ENCODE results near the gene AHNAK.
"Not testable (repeated sequence)": the region's sequence is repeated elsewhere in the genome, so short reads cannot be mapped to it uniquely, and the experiment has no call there.

Gene AHNAK

DNA sequence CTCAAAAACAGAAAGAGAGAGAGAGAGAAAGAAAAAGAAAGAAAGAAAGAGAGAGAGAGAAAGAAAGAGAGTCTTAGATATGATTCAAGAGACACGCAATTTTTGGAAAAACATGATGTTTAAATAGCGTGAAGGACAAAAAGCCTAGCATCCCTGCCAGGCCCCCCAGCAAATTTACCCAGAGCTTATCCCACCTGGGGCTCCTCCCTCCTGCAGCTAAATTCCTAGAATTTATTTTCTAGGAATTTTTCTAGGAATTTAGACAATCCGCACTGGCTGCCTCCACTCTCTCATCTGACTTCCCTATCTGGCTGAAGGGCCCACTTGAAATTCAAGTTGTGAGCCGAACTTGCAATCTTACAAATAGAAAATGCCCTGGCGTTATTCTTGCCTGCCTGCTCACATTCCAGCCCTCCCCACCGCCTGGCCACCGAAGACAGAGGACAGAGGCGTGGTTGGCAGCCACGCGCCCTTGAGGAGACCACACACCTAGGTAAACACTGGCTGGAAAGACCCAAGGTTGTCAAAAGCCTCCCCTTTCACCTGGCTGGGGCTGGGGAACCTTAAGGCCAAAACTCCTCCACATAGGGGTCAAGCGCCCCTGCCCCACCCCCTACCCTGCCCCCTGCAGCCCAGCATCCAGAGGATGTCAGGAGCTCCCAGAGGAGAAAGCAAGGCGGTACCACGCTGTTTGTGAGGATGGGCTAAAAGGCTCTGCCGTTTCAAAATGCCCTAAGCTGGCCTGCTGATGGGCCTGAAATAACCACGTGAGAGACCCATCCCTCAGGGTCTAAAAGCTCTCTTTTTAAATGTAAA, 42.2 kb downstream of the AHNAK start:
- TF ChIP-seq, protein P1, sequence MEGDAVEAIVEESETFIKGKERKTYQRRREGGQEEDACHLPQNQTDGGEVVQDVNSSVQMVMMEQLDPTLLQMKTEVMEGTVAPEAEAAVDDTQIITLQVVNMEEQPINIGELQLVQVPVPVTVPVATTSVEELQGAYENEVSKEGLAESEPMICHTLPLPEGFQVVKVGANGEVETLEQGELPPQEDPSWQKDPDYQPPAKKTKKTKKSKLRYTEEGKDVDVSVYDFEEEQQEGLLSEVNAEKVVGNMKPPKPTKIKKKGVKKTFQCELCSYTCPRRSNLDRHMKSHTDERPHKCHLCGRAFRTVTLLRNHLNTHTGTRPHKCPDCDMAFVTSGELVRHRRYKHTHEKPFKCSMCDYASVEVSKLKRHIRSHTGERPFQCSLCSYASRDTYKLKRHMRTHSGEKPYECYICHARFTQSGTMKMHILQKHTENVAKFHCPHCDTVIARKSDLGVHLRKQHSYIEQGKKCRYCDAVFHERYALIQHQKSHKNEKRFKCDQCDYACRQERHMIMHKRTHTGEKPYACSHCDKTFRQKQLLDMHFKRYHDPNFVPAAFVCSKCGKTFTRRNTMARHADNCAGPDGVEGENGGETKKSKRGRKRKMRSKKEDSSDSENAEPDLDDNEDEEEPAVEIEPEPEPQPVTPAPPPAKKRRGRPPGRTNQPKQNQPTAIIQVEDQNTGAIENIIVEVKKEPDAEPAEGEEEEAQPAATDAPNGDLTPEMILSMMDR (conservative IDR thresholded peaks at IDR 0.05) = no peak
- H3K27ac ChIP-seq = no peak overlapping the region

DNA sequence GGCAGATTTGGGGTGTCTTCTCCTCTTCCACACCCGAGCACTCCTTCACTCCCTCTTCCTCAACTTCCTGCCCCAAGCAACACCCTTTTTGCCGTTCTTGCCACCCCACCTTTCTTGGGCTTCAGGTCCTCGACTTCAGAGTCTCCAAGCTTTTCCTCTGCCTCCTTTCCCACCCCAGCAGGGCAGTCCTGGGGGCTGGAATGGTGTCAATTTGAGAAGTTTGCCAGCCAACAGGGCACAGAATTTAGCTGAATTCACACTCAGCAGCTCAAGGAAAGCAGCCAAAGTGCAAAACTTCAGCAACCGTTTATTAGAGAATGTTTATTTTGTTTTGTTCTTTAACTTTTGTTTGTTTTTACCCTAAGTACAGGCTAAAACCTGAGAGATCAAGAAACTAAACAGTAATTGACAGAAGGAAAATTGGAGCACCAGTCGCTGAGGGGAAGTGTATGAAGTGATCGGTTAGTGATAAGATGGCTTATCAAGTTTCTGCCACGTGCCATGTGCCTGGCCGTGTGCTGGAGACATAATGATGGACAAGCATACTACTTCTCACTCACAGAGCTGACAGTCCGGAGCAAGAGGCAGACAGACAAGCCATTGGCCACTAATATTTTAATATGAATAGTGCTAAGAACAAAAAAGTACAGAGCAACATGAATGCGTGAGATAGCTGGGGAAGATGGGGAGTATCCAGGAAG, 44.4 kb downstream of the AHNAK start:
- TF ChIP-seq, protein P1 (conservative IDR thresholded peaks at IDR 0.05) = no peak
- H3K27ac ChIP-seq = peak overlapping the region; percentile 54

DNA sequence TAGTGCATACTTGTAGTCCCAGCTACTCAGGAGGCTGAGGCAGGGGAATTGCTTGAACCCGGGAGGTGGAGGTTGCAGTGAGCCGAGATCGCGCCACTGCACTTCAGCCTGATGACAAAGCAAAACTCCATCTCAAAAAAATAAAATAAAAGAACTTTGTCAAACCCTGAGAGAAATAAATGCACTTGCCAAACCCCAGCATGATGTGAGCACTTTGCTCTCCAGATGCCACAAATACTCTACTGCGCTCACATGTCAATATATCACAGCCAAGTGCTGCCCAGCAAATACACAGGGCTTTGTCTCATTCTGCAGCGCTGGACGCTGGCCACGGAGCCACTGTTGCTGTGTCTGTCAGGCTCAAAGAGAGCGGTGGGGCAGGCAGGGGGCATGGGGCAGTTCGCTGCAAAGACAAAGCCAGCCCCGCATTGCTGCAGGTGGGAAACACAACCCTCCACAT, 45.1 kb downstream of the AHNAK start:
- H3K27ac ChIP-seq = peak overlapping the region; percentile 54
- TF ChIP-seq, protein P1 (conservative IDR thresholded peaks at IDR 0.05) = no peak

DNA sequence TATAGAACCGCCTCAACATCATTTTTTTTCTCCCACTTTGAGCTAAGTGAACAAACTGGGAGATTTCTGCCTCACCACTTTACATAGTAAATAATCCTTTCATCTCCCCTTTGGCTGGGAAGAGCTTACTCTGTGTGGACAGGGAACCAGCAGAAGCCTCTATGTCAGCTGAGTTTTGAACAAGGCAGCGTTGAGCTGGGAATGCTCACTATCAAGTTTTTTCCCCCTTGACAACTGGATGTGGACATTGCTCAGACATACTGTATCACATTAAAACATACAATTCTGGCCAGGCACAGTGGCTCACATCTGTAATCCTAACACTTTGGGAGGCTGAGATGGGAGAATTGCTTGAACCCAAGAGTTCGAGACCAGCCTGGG, 46.0 kb downstream of the AHNAK start:
- H3K27ac ChIP-seq = no peak overlapping the region; the same call in 1 of the 2 replicates
- TF ChIP-seq, protein P1 (conservative IDR thresholded peaks at IDR 0.05) = no peak

DNA sequence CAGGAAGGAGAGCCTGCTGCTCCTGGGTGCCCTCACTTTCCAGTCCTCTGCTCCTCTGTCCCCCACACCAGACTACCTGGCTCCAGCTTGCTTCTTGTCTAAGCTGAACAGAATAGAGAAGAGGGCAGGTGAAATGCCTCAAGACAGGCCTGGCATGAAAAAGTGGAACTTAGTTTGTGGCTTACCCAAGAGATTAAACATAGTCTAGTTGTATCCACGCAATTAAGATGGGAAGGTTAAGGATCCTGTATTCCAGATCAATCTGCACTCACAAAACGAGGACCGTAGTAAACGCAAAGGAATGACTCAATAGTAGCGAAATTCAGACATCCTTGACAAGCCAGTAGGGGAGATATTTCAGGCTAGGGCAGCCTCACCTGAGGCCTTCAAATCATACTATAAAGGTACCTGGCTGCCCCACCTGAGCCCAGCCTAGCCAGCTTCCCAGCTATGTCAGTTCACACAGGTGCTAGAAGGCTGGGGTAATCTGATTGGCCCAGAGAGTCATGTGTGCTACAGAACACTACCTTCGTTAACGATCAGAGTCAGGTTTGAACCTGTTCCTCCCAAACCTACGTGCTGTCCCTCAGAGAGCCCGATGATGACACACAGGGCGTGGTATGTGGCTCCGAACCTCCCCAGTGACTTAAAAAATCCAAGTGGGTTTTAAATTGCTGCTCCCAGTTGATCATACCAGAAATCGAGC, 46.5 kb downstream of the AHNAK start:
- TF ChIP-seq, protein P1 (conservative IDR thresholded peaks at IDR 0.05) = no peak
- H3K27ac ChIP-seq = no peak overlapping the region

DNA sequence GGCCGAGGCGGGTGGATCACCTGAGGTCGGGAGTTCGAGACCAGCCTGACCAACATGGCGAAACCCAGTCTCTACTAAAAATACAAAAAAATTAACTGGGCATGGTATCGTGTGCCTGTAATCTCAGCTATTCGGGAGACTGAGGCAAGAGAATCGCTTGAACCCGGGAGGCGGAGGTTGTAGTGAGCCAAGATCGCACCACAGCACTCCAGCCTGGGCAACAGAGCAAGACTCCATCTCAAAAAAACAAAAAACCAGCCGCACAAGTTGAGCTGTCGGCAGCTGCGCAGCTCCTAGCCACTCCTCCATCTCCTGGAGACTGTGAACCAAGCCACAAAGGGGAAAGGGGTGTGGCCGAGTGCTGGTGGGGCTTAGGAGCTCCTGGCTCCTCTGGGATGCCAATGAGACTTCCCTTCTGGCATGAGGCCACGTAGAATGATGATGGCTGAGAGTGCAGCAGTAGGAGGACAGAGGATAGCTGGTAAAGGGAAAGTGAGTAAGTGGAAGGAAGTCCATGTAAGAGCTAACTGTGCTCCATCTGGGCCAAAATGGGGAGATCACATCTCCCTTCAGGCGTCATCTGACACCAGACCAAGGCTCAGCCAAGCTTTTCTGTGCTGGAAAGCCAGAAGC, 47.2 kb downstream of the AHNAK start:
- not testable (repeated sequence) for H3K27ac ChIP-seq

DNA sequence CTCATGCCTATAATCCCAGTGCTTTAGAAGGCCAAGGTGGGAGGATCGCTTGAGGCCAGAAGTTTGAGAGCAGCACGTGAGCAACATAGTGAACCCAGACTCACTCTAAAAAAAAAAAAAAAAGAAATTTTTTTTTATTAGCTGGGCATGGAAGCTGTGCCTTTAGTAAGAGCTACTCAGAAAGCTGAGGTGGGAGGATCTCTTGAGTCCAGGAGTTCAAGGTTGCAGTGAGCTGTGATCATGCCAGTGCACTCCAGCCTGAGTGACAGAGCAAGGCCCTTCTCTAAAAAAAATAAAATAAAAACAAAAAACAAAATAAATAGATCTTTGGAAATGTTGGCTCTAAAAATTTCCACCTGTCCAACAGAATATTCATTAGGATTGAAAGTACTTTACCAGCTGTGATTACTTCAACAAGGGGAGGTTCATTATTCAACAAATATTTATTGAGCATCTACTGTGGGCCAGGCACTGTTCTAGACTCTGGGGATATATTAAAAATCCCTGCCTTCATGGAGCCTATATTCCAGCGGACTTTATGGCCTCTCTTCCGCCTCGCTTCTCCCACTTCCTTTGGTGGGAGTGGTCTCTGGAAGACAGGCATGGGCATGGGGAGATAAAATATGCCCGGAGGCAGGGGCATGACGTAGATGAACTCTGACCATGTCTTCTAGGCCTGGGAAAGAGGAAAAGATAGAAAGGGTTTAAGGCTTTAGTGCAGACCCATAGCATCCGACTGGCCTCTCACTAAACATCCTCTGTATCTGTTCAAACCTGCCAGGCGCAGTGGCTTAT, 47.9 kb downstream of the AHNAK start:
- no peak overlapping the region for H3K27ac ChIP-seq
- TF ChIP-seq, protein P1 (conservative IDR thresholded peaks at IDR 0.05) = no peak
